HepG2 (cell line): ENCODE measurements around the gene IRF3. TPM values are rescaled to one million over a fixed set of nuclear protein-coding genes. Genes with fewer than 3 reads are reported as not detected.

Source experiments
- ATAC-seq: fragments of 200-7000 bp; cut with Tn5 transposase; 3 replicates; pipeline ENCODE4 v1.9.1; 2020; ENCODE audit warnings: mild to moderate bottlenecking, moderate library complexity
- BruUV-seq: library from RNA; stranded (reverse); fragments of 400-500 nt; replicated peaks from 2 replicates; lab custom pipeline; 2021; lab: Mats Ljungman, UMichigan
- CTCF ChIA-PET: fragments of 300-600 bp; formaldehyde crosslinking; extraction: SDS; loops from one replicate; lab custom pipeline; 2021; ENCODE audit warnings: low total read pairs, inconsistent platforms, low intra/inter-chr PET ratio; lab: Yijun Ruan, JAX
- POLR2A ChIA-PET: fragments of 350-600 bp; sonication (Branson Sonifier 250); formaldehyde crosslinking; loops from one replicate; lab custom pipeline; 2020; ENCODE audit warnings: antibody characterized with exemption, inconsistent platforms; lab: Yijun Ruan, JAX
- DNase-seq: peaks from one replicate; pipeline ENCODE4 v3.0.0-alpha.2; 2015; ENCODE audit warnings: low spot score
- FAIRE-seq: peaks from 3 replicates; lab custom pipeline; 2011; peaks lifted over from hg19 to GRCh38; lab: Jason Lieb, UNC
- H2AFZ ChIP-seq: one replicate; pipeline ENCODE4 v1.6.1; 2011; ENCODE audit warnings: low read length, inconsistent platforms
- H3K27ac ChIP-seq: fragments of 300-600 bp; 3 replicates; pipeline ENCODE4 v1.8.0; 2011; ENCODE audit warnings: mixed run types, mild to moderate bottlenecking, mixed read lengths, low read length, inconsistent platforms; ENCODE audit not compliant: insufficient read depth; ENCODE audit errors: extremely low read length
- H3K27me3 ChIP-seq, 2 experiments: fragments of 200-600 bp in 1 of 2; 2 replicates in 1 of 2; 3 replicates in 1 of 2; pipeline versions ENCODE4 v1.6.0 to v1.8.0; 2011; ENCODE audit warnings: low read length in 2 of 2, mild to moderate bottlenecking in 2 of 2, moderate library complexity in 2 of 2, inconsistent platforms in 1 of 2; ENCODE audit not compliant: insufficient read depth in 2 of 2, control insufficient read depth in 1 of 2
- H3K36me3 ChIP-seq, 2 experiments: fragments of 200-600 bp in 1 of 2; replicated peaks in 1 of 2; 2 replicates in 1 of 2; 3 replicates in 1 of 2; pipeline versions ENCODE4 v1.5.1 to v1.8.0; 2011; ENCODE audit warnings: low read length in 2 of 2, inconsistent platforms in 1 of 2; ENCODE audit not compliant: insufficient read depth in 2 of 2, control insufficient read depth in 1 of 2
- H3K4me1 ChIP-seq: 2 replicates; pipeline ENCODE4 v1.5.1; 2012; ENCODE audit warnings: low read length, inconsistent platforms; ENCODE audit not compliant: insufficient read depth
- H3K4me2 ChIP-seq: 2 replicates; pipeline ENCODE4 v1.6.0; 2011; ENCODE audit warnings: low read depth, low read length, inconsistent platforms
- H3K4me3 ChIP-seq, 3 experiments: fragments of 200-600 bp in 1 of 3; sonication (generic), shearing (Covaris generic) in 1 of 3; replicated peaks in 1 of 3; 2 replicates each; pipeline ENCODE4 v1.5.1; 2011 to 2016; ENCODE audit warnings: low read length in 3 of 3, inconsistent platforms in 2 of 3, low read depth in 2 of 3, mild to moderate bottlenecking in 2 of 3, control low read depth in 1 of 3, mixed read lengths in 1 of 3; ENCODE audit not compliant: insufficient read depth in 1 of 3
- H3K79me2 ChIP-seq: one replicate; pipeline ENCODE4 v1.6.1; 2011; ENCODE audit warnings: low read length, inconsistent platforms; ENCODE audit not compliant: insufficient read depth
- H3K9ac ChIP-seq: 2 replicates; pipeline ENCODE4 v1.6.0; 2011; ENCODE audit warnings: mild to moderate bottlenecking, low read depth, low read length, inconsistent platforms; ENCODE audit not compliant: insufficient read depth
- H3K9me3 ChIP-seq: 2 replicates; pipeline ENCODE4 v1.5.1; 2012; ENCODE audit warnings: mild to moderate bottlenecking, low read length
- H4K20me1 ChIP-seq: 2 replicates; pipeline ENCODE4 v1.6.0; 2011; ENCODE audit warnings: inconsistent platforms, mild to moderate bottlenecking, low read length, moderate library complexity; ENCODE audit not compliant: insufficient read depth
- AGO2 ChIP-seq: fragments of 200-400 bp; formaldehyde crosslinking; optimal IDR thresholded peaks from 2 replicates; pipeline ENCODE3; 2017; ENCODE audit warnings: mild to moderate bottlenecking, low read depth, low read length, moderate library complexity
- CREBL2 ChIP-seq: sonication (generic); formaldehyde crosslinking; IDR thresholded peaks from 2 replicates; pipeline ENCODE4 v1.8.1; 2023; ENCODE audit warnings: missing genetic modification reagents, mild to moderate bottlenecking, borderline replicate concordance
- DRAP1 ChIP-seq: IDR thresholded peaks from 2 replicates; pipeline ENCODE4 v1.6.1; 2016; ENCODE audit warnings: missing genetic modification reagents, missing compliant biosample characterization
- KDM2A ChIP-seq: sonication (generic); formaldehyde crosslinking; IDR thresholded peaks from 2 replicates; pipeline ENCODE4 v1.4.0; 2020; ENCODE audit warnings: low read depth, missing genetic modification reagents, borderline replicate concordance
- LRRFIP1 ChIP-seq: sonication (generic); formaldehyde crosslinking; conservative IDR thresholded peaks from 2 replicates; pipeline ENCODE4 v1.4.0; 2020; ENCODE audit warnings: missing genetic modification reagents
- POLR2A ChIP-seq, 2 experiments: IDR thresholded peaks; 2 replicates each; pipeline ENCODE4 v1.6.1; 2011; ENCODE audit warnings: low read depth in 2 of 2, low read length in 2 of 2, mild to moderate bottlenecking in 1 of 2, moderate library complexity in 1 of 2; ENCODE audit not compliant: insufficient read depth in 1 of 2
- POLR2AphosphoS5 ChIP-seq: IDR thresholded peaks from 2 replicates; pipeline ENCODE4 v1.6.1; 2012; ENCODE audit warnings: low read depth, low read length
- RBFOX2 ChIP-seq: fragments of 200-400 bp; formaldehyde crosslinking; IDR thresholded peaks from 2 replicates; pipeline ENCODE4 v1.6.1; 2017; ENCODE audit warnings: low read depth, mild to moderate bottlenecking, low read length
- SP4 ChIP-seq: sonication (generic); formaldehyde crosslinking; IDR thresholded peaks from 2 replicates; pipeline ENCODE4 v1.8.1; 2023; ENCODE audit warnings: mild to moderate bottlenecking, missing genetic modification reagents
- ZNF768 ChIP-seq: sonication (generic); formaldehyde crosslinking; IDR thresholded peaks from 2 replicates; pipeline ENCODE4 v1.4.0; 2020; ENCODE audit warnings: missing genetic modification reagents
- WGBS: methylation state at CpG from one replicate; pipeline ENCODE4 v1.1.6; 2017; ENCODE audit warnings: low lambda C conversion rate; 5-methylcytosine and 5-hydroxymethylcytosine counted together
- in situ Hi-C: cut with HindIII; loops from 2 replicates; pipeline ENCODE4 v1.10.0; 2017; ENCODE audit warnings: low pct_unique_long_range_greater_than_20kb; ENCODE audit not compliant: extremely low pct_ligation_motif_present
- intact Hi-C: fragments of 100-400 bp; cut with micrococcal nuclease; formaldehyde crosslinking; loops from one replicate; pipeline ENCODE4 v1.10.0; 2022; ENCODE audit not compliant: unreplicated experiment
- polyA plus RNA-seq, 8 experiments: library from polyadenylated mRNA; depleted of rRNA in 3 of 8; stranded (reverse) in 7 of 8; unstranded in 1 of 8; fragments of >200 nt; fragmentation: Illumina TruSeq in 4 of 8; extraction: Trizol in 4 of 8; gene quantifications; 2 replicates each; pipeline versions ENCODE4 v1.2.1 to v1.2.3, GENCODE V29; 2011 to 2016; ENCODE audit warnings: low read depth in 4 of 8, missing spikeins in 1 of 8, mixed read lengths in 1 of 8; ENCODE audit not compliant: insufficient read depth in 1 of 8
- total RNA-seq, 5 experiments: library from RNA; depleted of rRNA; stranded (reverse); fragments of >200 nt; fragmentation: Illumina TruSeq; extraction: Trizol; gene quantifications; 2 replicates each; pipeline ENCODE4 v1.2.3, GENCODE V29; 2016; ENCODE audit warnings: low read depth in 1 of 5

The IRF3 gene
- total and polyA plus RNA-seq, 2 of the 13 experiments (the other 11 are each of a cell fraction or from before 2014, with no cell fraction given) = 61.9 to 65.5 TPM

GRCh38 chr19:49689133-49690078 is 23.7 kb upstream of the IRF3 start, which contains the start of gene ADM5 (continued):
- TF ChIP-seq LRRFIP1 (no peak), DRAP1 (CRISPR knock-in tag) (no peak), AGO2 (peak; percentile 96)

GRCh38 chr19:49688531-49689132 is 23.0 kb upstream of the IRF3 start:
- ATAC-seq (no peak; the same call in 2 of the 3 replicates), DNase-seq (no peak), FAIRE-seq (no peak)
- Histone ChIP-seq H3K4me1 (no peaks in the 10 kb centered on the region), H2AFZ (no peak overlapping the region), H4K20me1 (peaks cover 5% of the 10 kb centered on the region; the same call in 1 of the 2 replicates), H3K27ac (no peak overlapping the region), H3K9me3 (no peaks in the 10 kb centered on the region), H3K4me2 (no peak overlapping the region), H3K27me3 (no peaks in the 10 kb centered on the region), H3K36me3 (peaks cover 21 to 41% of the 10 kb centered on the region in 2 experiments), H3K79me2 (peaks cover 2% of the 10 kb centered on the region), H3K4me3 (no peak overlapping the region), H3K9ac (no peak overlapping the region)
- CTCF ChIA-PET = no interaction called here
- intact Hi-C loops (no loop called here), in situ Hi-C loops (no loop called here)
- POLR2A ChIA-PET = interaction anchor here (1.9 kb wide), 1 partner anchor 12 kb away, joined by 5 read pairs; no protein-coding TSS in a partner anchor
- TF ChIP-seq CREBL2 (CRISPR knock-in tag) = no peak
- TF ChIP-seq POLR2A (IDR thresholded peaks at IDR 0.05; ENCODE audit: insufficient read depth in 1 of 2, low read depth in 2 of 2, low read length in 2 of 2) = peak in 1 of 2 experiments; percentile 47; a peak in 1 of 4 replicates
- TF ChIP-seq KDM2A = peak; percentile 43; the same call in 1 of the 2 replicates
- TF ChIP-seq SP4 = no peak
- TF ChIP-seq RBFOX2 = peak; percentile 0; the same call in 1 of the 2 replicates
- TF ChIP-seq ZNF768 (CRISPR knock-in tag) = no peak
- peak; percentile 35; the same call in 1 of the 2 replicates for TF ChIP-seq POLR2AphosphoS5
- 97% methylated on average over 10 of the region's 12 CpGs for WGBS
- no TSS peak for BruUV-seq
